Measurements from ENCODE around the gene UCP1.
"Not testable (repeated sequence)": the region's sequence is repeated elsewhere in the genome, so short reads cannot be mapped to it uniquely, and the experiment has no call there.

The UCP1 gene

DNA sequence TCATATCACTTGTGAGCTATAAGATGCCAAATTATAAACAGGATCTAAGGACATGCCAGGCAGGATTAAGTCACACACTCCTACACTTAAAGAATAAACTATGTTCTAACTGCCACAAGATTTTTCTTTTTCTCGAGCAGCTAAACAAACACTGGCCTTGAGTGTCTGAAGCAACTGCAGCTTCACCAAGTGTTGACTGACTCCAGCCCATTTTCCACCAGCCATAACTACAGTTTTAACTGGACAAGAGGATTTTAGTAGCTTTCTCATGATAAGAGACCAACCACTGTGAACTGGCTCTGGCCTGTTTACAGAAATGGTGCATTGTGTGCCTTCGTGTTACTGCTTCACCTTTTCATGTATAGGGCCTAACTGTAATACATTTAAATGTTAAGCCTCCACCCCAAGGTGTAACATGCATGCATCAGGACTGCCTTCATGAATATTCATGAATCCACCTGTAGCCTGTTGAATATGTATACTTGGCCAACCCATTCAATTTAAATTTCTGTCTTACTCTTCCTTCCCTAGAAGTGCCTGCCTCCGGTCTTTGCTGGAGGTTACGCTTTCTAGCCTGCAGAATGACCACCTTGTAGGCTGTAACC lies 10.8 kb downstream of the UCP1 start:
- Histone ChIP-seq H3K27me3 (replicated peaks; ENCODE audit: control insufficient read depth, insufficient read depth, low read length, poor library complexity, severe bottlenecking) (no peaks in the 10 kb centered on the region), H3K36me3 (ENCODE audit: control insufficient read depth, insufficient read depth, low read length) (no peaks in the 10 kb centered on the region), H3K4me3 (ENCODE audit: insufficient read depth, low read depth, low read length, poor library complexity, severe bottlenecking) (no peak overlapping the region), H3K9me3 (ENCODE audit: control insufficient read depth, low read length) (no peaks in the 10 kb centered on the region), H3K4me1 (ENCODE audit: control insufficient read depth, insufficient read depth, low read length, poor library complexity, severe bottlenecking) (peaks cover 3% of the 10 kb centered on the region), H3K27ac (ENCODE audit: insufficient read depth, low read length, poor library complexity, severe bottlenecking) (no peak overlapping the region)
- no peak for DNase-seq

DNA sequence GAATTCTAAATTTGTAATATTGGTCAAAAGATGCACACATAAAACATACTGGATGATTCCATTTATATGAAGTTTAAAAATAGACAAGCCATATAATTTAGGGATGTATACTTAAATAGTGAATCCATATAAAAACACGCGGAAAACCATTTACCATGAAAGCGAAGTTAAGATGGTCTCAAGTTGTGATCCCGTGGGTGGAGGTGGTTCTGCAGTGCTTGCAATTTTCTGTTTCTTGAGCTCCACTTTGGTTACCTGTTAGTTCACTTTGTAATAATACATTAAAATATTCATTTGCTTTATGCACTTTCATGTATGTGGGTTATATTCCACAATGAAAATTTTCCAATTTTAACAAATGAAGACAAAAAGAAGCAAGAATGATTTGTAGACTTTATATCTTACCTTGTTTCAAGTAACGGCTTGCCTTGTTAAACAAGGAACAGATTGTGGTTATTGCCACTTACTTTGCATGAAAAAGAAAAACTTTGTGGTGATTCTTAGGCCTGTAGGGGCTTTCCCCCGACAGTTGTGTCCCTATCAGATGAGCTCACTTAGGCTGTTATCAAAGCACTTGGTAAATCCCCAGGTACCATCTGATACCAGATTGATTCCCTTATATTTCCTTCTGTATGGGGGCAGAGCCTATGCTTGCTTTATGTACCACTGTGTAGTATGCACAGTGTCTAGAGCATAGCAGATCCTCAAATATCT lies 12.2 kb downstream of the UCP1 start:
- peaks cover 3% of the 10 kb centered on the region for H3K4me1 ChIP-seq (ENCODE audit: control insufficient read depth, insufficient read depth, low read length, poor library complexity, severe bottlenecking)
- H3K27ac ChIP-seq (ENCODE audit: insufficient read depth, low read length, poor library complexity, severe bottlenecking) = no peak overlapping the region
- H3K36me3 ChIP-seq (ENCODE audit: control insufficient read depth, insufficient read depth, low read length) = no peaks in the 10 kb centered on the region
- H3K27me3 ChIP-seq (replicated peaks; ENCODE audit: control insufficient read depth, insufficient read depth, low read length, poor library complexity, severe bottlenecking) = no peaks in the 10 kb centered on the region
- H3K4me3 ChIP-seq (ENCODE audit: insufficient read depth, low read depth, low read length, poor library complexity, severe bottlenecking) = no peak overlapping the region
- H3K9me3 ChIP-seq (ENCODE audit: control insufficient read depth, low read length) = no peaks in the 10 kb centered on the region
- no peak for DNase-seq

DNA sequence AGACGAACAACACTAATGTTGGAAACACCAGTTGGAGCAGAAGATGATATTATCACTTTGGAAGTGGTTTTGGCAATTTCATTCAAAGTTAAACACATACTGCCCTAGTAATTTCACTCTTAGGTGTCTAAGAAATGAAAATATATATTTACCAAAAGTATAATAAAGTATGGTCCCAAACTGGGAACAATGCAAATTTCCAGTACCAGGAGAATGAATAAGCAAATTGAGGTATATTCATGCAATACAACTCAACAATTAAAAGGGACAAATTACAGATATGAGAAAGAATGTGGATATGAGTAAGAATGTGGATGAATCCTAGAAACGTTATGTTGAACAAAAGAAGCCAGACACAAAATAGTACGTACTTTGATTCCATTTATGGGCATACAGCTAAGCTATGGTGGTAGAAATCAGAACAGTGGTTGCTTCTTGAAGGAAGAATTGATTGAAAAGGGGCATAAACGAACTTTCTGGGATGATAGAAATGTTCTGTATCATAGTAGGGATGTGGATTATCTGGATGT lies 34.7 kb downstream of the UCP1 start:
- no peaks in the 10 kb centered on the region for H3K4me1 ChIP-seq (ENCODE audit: control insufficient read depth, insufficient read depth, low read length, poor library complexity, severe bottlenecking)
- H3K27ac ChIP-seq (ENCODE audit: insufficient read depth, low read length, poor library complexity, severe bottlenecking) = no peak overlapping the region
- no peaks in the 10 kb centered on the region for H3K27me3 ChIP-seq (replicated peaks; ENCODE audit: control insufficient read depth, insufficient read depth, low read length, poor library complexity, severe bottlenecking)
- H3K4me3 ChIP-seq (ENCODE audit: insufficient read depth, low read depth, low read length, poor library complexity, severe bottlenecking) = no peak overlapping the region
- DNase-seq = no peak
- no peaks in the 10 kb centered on the region for H3K9me3 ChIP-seq (ENCODE audit: control insufficient read depth, low read length)
- H3K36me3 ChIP-seq (ENCODE audit: control insufficient read depth, insufficient read depth, low read length) = peaks cover 7% of the 10 kb centered on the region

DNA sequence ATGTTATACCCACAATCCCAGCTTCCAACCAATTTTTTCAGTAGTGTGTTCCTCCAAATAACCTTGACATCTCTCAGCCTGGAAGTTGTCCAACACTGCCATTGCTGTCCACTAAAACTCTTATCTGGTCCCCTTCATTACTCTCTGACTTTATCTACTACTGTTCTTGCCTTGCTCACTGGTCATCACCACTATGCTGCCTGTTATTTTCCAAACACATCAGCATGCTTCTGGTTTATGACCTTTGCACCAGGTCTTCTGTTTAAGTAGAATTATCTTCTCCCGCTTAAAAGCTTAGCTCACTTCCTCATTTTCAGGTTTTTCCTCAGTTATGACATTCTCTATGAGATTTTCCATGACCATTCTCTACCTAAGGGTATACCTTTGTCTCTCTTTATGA lies 39.3 kb downstream of the UCP1 start:
- DNase-seq = no peak
- Histone ChIP-seq H3K36me3 (ENCODE audit: control insufficient read depth, insufficient read depth, low read length) (no peaks in the 10 kb centered on the region), H3K4me3 (ENCODE audit: insufficient read depth, low read depth, low read length, poor library complexity, severe bottlenecking) (no peak overlapping the region), H3K27me3 (replicated peaks; ENCODE audit: control insufficient read depth, insufficient read depth, low read length, poor library complexity, severe bottlenecking) (no peaks in the 10 kb centered on the region), H3K9me3 (ENCODE audit: control insufficient read depth, low read length) (no peaks in the 10 kb centered on the region), H3K4me1 (ENCODE audit: control insufficient read depth, insufficient read depth, low read length, poor library complexity, severe bottlenecking) (no peaks in the 10 kb centered on the region), H3K27ac (ENCODE audit: insufficient read depth, low read length, poor library complexity, severe bottlenecking) (no peak overlapping the region)

DNA sequence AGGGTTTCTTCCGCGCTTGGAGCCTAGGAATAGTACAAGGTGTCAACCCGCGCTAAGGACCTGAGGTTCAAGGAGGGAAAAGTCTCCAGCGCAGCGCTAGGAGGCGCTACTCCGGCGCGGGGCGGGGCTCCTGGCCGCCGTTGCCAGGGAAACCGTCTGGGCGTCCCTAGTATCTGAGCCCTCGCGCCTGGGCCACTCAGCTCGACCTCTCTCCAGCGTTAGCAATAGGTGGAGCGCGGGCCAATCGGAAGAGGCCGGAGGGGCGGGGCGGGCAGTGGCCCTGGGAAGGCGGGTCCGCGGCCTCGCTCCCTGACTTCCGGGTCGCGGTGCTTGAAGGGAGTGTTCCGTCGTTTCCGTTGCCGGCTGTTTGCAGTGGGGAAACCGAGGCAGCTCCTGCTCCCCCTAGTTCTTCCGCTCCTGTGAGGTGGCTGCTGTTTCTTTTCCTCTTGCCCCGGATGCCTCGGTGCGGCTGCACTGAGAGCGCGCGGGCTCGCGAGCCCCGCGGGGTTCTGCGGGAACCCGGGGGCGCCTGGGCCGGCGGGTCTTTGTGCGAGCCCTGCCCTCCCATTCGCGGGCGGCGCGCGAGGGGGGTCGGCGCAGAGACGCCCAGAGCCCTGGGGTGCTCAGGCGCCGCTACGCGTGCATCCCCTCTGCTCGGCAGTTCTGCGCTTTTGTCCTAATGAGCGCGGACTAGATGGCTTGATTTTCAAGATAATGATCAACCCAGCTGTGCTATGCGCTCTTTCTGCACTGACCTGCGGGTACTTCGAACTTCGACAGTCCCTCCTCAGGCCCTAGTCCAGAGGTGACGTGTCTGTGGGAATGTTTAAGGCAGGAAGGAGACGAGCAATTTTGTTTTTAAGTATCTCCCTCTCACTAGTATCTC lies 44.7 kb downstream of the UCP1 start, which contains the start of gene ELMOD2:
ELMOD2 (plus strand) TSS at position 312 of the 886 bp plus-strand sequence. CDS start 1,261 bp downstream, outside the sequence.
- peak; percentile 94 to 96 (median 95) for DNase-seq
- Histone ChIP-seq H3K4me1 (ENCODE audit: control insufficient read depth, insufficient read depth, low read length, poor library complexity, severe bottlenecking) (no peaks in the 10 kb centered on the region), H3K27me3 (replicated peaks; ENCODE audit: control insufficient read depth, insufficient read depth, low read length, poor library complexity, severe bottlenecking) (no peaks in the 10 kb centered on the region), H3K9me3 (ENCODE audit: control insufficient read depth, low read length) (no peaks in the 10 kb centered on the region), H3K27ac (ENCODE audit: insufficient read depth, low read length, poor library complexity, severe bottlenecking) (peak within 1 kb of the TSS; percentile 51), H3K36me3 (ENCODE audit: control insufficient read depth, insufficient read depth, low read length) (no peaks in the 10 kb centered on the region), H3K4me3 (ENCODE audit: insufficient read depth, low read depth, low read length, poor library complexity, severe bottlenecking) (peak within 1 kb of the TSS; percentile 62)

DNA sequence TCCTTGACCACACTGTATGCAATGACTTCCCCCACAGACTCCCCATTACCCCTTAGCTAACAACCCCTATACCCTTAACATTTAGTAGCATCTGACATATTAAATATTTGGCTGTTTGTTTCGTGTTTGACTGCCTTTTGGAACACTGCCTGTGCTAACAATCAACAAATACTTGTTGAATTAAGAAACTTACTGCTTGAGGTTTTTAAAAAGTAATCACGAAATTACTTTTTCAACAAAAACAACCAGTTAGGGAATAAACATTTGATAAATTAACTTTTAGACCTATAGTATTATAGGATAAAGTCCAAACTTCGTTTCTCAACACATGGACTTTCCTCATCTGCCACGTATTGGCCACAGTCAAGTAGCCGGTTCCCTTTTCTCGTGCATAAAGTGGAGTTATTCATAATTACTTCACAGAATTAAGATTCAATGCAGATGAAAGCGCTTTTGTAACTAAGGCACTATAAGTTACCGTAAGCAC lies 45.3 kb downstream of the UCP1 start:
- DNase-seq = no peak
- H3K4me1 ChIP-seq (ENCODE audit: control insufficient read depth, insufficient read depth, low read length, poor library complexity, severe bottlenecking) = no peaks in the 10 kb centered on the region
- no peak overlapping the region for H3K27ac ChIP-seq (ENCODE audit: insufficient read depth, low read length, poor library complexity, severe bottlenecking)
- H3K27me3 ChIP-seq (replicated peaks; ENCODE audit: control insufficient read depth, insufficient read depth, low read length, poor library complexity, severe bottlenecking) = no peaks in the 10 kb centered on the region
- peak overlapping the region; percentile 62 for H3K4me3 ChIP-seq (ENCODE audit: insufficient read depth, low read depth, low read length, poor library complexity, severe bottlenecking)
- no peaks in the 10 kb centered on the region for H3K9me3 ChIP-seq (ENCODE audit: control insufficient read depth, low read length)
- H3K36me3 ChIP-seq (ENCODE audit: control insufficient read depth, insufficient read depth, low read length) = no peaks in the 10 kb centered on the region

DNA sequence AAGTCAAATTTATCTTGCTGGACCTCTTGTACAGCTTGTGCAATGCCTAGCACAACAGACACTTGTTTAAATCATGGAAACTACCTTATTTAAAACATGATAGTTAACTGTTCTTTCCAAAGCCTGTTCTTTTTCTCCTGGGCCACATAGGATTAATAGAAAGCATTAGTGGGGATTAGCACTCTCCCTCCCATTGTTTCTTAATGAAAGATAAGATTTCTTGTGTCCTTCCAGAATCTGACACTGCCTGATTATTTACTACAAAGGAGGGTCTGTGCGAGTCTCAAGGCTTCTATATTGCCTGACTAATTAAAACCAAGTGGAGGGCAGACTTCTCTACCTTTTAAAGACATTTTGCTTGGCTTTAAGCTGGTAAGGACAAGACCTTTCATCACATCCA lies 53.3 kb downstream of the UCP1 start:
- Histone ChIP-seq H3K27me3 (replicated peaks; ENCODE audit: control insufficient read depth, insufficient read depth, low read length, poor library complexity, severe bottlenecking) (no peaks in the 10 kb centered on the region), H3K27ac (ENCODE audit: insufficient read depth, low read length, poor library complexity, severe bottlenecking) (no peak overlapping the region), H3K4me3 (ENCODE audit: insufficient read depth, low read depth, low read length, poor library complexity, severe bottlenecking) (no peak overlapping the region), H3K36me3 (ENCODE audit: control insufficient read depth, insufficient read depth, low read length) (no peaks in the 10 kb centered on the region), H3K4me1 (ENCODE audit: control insufficient read depth, insufficient read depth, low read length, poor library complexity, severe bottlenecking) (no peaks in the 10 kb centered on the region), H3K9me3 (ENCODE audit: control insufficient read depth, low read length) (no peaks in the 10 kb centered on the region)
- DNase-seq = no peak

DNA sequence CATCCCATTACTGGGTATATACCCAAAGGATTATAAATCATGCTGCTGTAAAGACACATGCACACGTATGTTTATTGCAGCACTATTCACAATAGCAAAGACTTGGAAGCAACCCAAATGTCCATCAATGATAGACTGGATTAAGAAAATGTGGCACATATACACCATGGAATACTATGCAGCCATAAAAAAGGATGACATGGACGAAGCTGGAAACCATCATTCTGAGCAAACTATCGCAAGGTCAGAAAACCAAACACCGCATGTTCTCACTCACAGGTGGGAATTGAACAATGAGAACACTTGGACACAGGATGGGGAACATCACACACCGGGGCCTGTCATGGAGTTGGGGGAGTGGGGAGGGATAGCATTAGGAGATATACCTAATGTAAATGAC lies 55.0 kb downstream of the UCP1 start:
- not testable (repeated sequence) for H3K27ac ChIP-seq (ENCODE audit: insufficient read depth, low read length, poor library complexity, severe bottlenecking); H3K4me1 ChIP-seq (ENCODE audit: control insufficient read depth, insufficient read depth, low read length, poor library complexity, severe bottlenecking); H3K4me3 ChIP-seq (ENCODE audit: insufficient read depth, low read depth, low read length, poor library complexity, severe bottlenecking); H3K36me3 ChIP-seq (ENCODE audit: control insufficient read depth, insufficient read depth, low read length); H3K27me3 ChIP-seq (replicated peaks; ENCODE audit: control insufficient read depth, insufficient read depth, low read length, poor library complexity, severe bottlenecking); H3K9me3 ChIP-seq (ENCODE audit: control insufficient read depth, low read length); DNase-seq

Data from effector memory CD4-positive, alpha-beta T cell (primary cell).